Cardiac fibroblast (primary cell): Measurements from ENCODE around the gene KCNK6.
"Not testable (repeated sequence)": the region's sequence is repeated elsewhere in the genome, so short reads cannot be mapped to it uniquely, and the experiment has no call there.

Source experiments
- DNase-seq, 2 donors: peaks; one replicate each; pipeline versions ENCODE4 v3.0.0 to v3.0.0-alpha.2; 2010; ENCODE audit warnings: low read depth in 2 of 2
- H3K4me3 ChIP-seq, 2 donors: replicated peaks in 1 of 2; 1 replicate in 1 of 2; 2 replicates in 1 of 2; pipeline ENCODE4 v1.5.1; 2011; ENCODE audit warnings: low read depth in 2 of 2, low read length in 2 of 2, mild to moderate bottlenecking in 2 of 2, moderate library complexity in 1 of 2
- CTCF ChIP-seq: IDR thresholded peaks from one replicate; pipeline ENCODE4 v1.5.1; 2011; ENCODE audit warnings: low read depth, mild to moderate bottlenecking, low read length, inconsistent platforms

KCNK6 gene

GRCh38 chr19:38333245-38333644 lies 13.6 kb downstream of the KCNK6 start:
- H3K4me3 ChIP-seq: no peak overlapping the region
- DNase-seq: peak in 1 of 2 donors; percentile 19
- no peak for TF ChIP-seq CTCF

- peak; percentile 95 to 97 for DNase-seq
- TF ChIP-seq CTCF: no peak
- H3K4me3 ChIP-seq: peak overlapping the region; percentile 80 to 89
Measured at GRCh38 chr19:38335949-38336637, 16.4 kb downstream of the KCNK6 start.

- H3K4me3 ChIP-seq: peak overlapping the region; percentile 80 to 89
- DNase-seq: peak; percentile 92
- no peak for TF ChIP-seq CTCF
Measured at GRCh38 chr19:38336638-38337359, 17.2 kb downstream of the KCNK6 start.

- TF ChIP-seq CTCF: no peak
- no peak for DNase-seq
- peak overlapping the region; percentile 32 to 89 for H3K4me3 ChIP-seq
Measured at GRCh38 chr19:38337360-38337653, 17.7 kb downstream of the KCNK6 start.

GRCh38 chr19:38339011-38339410 lies 19.4 kb downstream of the KCNK6 start:
- DNase-seq: peak in 1 of 2 donors; percentile 22
- not testable (repeated sequence) for H3K4me3 ChIP-seq

- no peak overlapping the region for H3K4me3 ChIP-seq
- no peak for DNase-seq
- no peak for TF ChIP-seq CTCF
Measured at GRCh38 chr19:38340927-38341326, 21.3 kb downstream of the KCNK6 start.

GRCh38 chr19:38346837-38347236 lies 27.2 kb downstream of the KCNK6 start:
- DNase-seq: no peak
- H3K4me3 ChIP-seq: no peak overlapping the region
- no peak for TF ChIP-seq CTCF
